ENCODE results near the gene SPHK1.
"Not testable (repeated sequence)": the region's sequence is repeated elsewhere in the genome, so short reads cannot be mapped to it uniquely, and the experiment has no call there.

The SPHK1 gene

DNA sequence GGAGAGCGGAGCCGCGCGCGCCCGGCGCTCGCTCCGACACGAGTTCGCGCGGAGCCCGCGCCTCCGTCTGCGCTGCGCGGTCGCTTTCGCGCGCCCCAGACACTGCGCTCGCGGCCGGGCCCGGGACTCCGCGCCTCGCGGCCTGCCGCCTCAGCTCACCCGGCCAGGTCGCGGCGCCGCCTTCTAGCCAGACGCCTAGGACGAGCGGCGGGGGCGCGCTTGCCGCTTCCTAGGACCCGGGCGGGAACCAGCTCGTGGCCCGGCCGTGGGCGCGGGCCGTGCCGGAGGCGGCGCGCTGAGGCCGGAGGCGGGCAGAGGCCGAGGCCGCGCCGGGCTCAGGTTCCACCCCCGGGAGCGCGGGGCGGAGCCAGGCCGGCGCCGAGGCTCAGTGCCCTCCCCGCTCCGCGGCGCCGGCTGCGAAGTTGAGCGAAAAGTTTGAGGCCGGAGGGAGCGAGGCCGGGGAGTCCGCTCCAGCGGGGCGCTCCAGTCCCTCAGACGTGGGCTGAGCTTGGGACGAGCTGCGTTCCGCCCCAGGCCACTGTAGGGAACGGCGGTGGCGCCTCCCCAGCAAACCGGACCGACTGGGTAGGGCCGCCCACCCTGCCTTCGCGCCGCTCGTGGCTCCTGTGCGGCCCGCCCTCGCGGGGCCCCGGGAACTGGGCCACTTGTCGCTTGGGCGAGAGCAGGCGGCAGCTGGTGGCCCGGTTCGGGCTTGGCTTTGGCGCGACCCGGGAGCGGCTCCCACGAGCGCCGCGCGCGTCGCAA lies at the start of gene SPHK1:
Gene SPHK1, plus strand, starts transcription at position 388 of the 765 bp plus-strand sequence. CDS start 1,036 bp downstream, outside the sequence.
- DNase-seq (ENCODE audit: low spot score) (peak; percentile 71), FAIRE-seq (no peak)

DNA sequence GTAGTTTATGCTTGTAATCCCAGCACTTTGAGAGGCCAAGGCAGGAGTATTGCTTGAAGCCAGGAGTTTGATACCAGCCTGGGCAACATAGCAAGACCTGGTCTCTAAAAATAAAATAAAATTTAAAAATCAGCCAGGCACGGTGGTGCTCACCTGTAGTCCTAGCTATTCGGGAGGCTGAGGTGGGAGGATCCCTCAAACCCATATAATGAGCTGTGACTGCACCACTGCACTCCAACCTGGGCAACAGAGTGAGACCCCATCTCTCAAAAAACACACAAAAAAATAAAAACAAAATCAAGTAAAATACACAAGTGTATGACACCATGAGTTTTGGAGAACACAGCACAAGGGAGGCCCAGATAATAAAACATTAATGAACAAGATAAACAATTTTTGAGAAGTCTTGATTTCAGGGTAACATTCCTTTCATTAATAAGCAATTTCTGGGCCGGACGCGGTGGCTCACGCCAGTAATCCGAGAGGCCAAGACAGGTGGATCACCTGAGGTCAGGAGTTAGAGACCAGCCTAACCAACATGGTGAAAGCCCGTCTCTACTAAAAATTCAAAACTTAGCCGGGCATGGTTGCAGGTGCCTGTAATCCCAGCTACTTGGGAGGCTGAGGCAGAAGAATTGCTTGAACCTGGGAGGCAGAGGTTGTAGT lies 48.6 kb upstream of the SPHK1 start:
- FAIRE-seq = no peak
- DNase-seq (ENCODE audit: low spot score) = no peak

DNA sequence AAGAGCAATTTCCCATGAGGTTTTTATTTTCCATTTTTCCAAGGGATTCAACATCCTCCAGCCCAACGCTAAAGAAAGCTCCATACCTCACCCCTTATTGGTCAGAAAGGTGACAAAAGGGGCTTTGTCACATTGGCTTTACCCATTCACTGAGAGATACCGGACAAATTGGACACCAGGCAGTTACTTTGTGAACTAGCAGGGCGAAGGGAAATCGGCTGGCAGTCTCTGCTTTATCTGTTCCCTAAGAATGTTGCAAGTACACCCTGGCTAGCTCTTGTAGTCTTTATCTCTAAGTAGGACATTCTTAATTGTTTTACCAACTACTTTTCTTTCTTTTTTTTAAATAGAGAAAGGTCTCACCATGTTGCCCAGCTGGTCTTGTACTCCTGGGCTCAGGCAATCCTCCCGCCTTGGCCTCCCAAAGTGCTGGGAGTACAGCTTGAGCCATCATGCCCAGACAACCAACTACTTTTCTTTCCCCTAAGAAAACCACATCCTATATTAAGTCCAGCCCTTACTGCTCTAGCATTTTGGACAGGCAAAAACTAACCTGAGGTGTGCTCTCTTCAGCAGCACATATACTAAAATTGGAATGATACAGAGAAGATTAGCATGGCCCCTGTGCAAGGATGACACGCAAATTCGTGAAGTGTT lies 47.5 kb upstream of the SPHK1 start:
- DNase-seq (ENCODE audit: low spot score) (no peak), FAIRE-seq (no peak)

DNA sequence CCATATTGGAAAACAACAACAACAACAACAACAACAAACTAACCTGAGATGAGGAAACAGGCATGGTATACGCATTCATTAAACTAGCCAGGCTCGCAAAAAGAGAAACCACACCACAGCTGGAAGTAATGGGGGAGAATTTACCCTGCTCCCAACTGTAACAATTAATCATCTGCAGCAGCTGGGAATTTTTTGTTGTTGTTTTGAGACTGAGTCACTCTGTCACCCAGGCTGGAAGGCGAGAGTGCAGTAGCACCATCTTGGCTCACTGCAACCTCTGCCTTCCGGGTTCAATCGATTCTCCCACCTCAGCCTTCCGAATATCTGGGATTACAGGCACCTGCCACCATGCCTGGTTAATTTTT lies 47.0 kb upstream of the SPHK1 start:
- DNase-seq (ENCODE audit: low spot score) (no peak), FAIRE-seq (no peak)

DNA sequence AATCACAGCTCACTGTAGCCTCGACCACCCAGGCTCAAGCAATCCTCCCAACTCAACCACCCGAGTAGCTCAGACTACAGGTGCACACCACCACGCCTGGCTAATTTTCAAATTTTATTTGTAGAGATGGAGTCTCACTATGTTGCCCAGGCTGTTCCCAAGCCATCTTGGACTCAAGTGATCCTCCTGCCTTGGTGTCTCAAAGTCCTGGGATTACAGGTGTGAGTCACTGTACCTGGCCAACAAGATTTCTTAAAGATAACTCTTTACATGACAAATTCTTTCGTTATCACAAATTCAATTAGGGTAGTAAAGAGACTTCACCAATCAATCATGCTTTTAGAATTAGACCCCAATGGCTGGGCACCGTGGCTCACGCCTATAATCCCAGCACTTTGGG lies 43.1 kb upstream of the SPHK1 start:
- no peak for FAIRE-seq
- no peak for DNase-seq (ENCODE audit: low spot score)

DNA sequence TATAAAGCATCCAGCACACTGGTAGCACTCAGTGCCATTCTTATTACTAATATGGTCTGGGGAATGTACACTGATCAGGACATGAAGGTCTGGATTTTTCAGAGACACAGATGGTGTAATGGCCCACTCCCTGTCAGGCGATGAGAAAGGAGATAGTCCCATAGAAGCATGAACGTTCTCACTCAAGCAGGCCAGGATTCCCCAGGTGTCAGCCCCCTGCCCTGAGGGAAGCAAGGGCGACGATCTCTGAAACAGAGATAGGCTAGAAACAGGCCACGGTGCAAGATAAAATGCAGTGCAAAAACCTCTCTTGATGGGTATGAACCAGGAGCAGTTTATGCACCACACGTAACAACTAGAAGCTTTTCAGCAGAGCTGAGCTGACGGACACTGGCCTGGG lies 41.3 kb upstream of the SPHK1 start:
- no peak for DNase-seq (ENCODE audit: low spot score)
- FAIRE-seq = no peak

DNA sequence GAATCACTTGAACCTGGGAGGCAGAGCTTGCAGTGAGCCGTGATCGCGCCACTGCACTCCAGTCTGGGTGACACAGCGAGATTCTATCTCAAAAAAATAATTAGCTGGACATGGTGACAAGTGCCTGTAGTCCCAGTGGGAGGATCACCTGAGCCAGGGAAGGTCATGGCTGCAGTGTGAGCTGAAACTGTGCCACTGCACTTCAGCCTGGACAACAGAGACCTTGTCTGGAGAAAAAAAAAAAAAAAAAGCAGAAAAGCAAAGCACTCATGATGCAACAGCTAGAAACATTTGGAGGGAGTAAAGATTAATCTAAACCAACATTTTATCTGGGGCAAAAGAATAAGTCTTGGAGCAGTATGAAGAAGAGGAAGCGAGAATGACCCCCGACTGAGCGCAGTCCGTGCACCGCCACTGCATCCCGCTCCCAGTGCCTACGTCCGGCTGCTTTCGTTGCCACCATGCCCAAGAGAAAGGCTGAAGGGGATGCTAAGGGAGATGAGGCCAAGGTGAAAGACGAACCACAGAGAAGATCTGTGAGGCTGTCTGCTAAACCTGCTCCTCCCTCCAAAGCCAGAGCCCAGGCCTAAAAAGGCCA lies 38.9 kb upstream of the SPHK1 start:
- DNase-seq (ENCODE audit: low spot score) (no peak), FAIRE-seq (no peak)

DNA sequence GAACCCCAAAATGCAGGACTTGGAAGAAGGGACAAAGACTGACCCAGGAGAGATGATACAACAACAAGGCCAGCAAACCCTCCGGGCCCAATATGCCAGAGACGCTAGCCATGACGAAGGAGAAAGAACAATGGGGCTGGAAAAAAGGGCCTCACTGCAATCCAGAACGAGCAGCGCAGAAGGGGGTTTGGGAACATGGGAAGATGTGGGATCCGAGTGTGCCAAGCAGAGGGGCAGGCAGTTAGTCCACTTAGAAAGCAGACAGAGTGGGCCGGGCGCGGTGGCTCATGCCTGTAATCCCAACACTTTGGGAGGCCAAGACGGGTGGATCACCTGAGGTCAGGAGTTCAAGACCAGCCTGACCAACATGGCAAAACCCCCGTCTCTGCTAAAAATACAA lies 37.5 kb upstream of the SPHK1 start:
- FAIRE-seq; DNase-seq (ENCODE audit: low spot score): not testable (repeated sequence)

DNA sequence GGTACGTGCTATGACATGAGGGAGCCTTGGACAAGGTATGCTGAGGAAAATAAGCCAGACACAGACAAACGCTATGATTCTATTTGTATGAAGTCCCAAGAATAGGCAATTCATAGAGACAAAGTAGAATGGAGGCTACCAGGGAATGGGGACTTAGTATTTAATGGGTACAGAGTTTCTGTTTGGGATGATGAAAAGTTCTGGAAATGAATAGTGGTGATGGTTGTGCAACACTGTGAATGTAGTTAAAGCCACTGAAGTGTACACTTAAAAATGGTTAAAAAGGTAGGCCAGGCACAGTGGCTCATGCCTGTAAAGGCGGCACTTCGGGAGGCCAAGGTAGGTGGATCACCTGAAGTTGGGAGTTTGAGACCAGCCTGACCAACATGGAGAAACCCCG lies 33.9 kb upstream of the SPHK1 start:
- DNase-seq (ENCODE audit: low spot score) (no peak), FAIRE-seq (no peak)

DNA sequence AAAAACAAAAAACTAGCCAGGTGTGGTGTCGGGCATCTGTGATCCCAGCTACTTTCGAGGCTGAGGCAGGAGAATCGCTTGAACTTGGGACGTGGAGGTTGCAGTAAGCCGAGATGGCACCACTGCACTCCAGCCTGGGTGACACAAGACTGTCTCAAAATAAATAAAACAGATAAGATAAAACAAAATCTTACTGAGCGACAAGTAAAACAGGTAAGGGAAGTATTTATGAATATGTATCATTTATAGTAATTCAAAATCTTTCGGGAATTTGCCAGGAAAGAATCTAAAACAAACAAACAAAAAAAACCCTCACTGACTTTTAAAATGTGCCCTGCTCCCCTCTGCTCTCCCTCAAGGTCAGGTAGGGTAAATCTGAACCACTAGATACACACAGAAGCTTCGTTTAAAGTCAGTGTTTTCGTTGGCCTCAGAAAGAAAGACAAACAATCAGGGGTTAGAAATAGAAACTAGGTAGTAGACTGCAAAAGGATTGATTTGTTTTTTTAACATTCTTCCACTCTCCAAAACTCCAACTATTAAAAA lies 32.8 kb upstream of the SPHK1 start:
- no peak for FAIRE-seq
- DNase-seq (ENCODE audit: low spot score) = no peak

DNA sequence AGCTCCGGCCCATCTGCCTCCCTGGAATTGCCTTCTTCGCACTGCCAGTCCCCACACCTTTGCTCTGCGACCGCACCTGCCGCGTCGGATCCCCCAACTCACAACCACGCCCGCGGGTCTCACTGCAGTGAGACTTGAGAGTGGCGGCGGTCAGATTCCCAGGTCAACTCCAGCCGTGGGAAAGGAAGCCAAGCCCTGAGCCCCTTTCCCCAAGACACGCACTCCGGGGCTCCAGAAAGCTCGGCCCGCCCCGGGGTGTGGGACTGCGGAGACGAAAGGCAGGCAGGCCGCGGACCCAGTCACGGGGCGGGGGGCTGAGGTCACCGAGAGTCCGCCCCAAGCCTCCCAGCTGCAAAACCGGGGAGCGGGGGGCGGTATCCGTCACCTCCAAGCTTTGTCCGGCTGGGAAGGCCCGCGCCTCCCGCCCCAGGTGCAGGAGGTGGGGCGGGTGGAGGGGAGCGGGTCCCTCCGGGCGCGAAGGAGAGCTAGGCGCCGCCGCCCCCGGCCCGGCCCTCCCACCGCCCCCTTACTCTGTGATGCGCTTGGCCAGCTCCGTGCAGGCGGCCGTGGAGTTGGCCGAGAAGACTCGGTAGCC lies 31.3 kb upstream of the SPHK1 start:
- FAIRE-seq = no peak
- DNase-seq (ENCODE audit: low spot score) = no peak

DNA sequence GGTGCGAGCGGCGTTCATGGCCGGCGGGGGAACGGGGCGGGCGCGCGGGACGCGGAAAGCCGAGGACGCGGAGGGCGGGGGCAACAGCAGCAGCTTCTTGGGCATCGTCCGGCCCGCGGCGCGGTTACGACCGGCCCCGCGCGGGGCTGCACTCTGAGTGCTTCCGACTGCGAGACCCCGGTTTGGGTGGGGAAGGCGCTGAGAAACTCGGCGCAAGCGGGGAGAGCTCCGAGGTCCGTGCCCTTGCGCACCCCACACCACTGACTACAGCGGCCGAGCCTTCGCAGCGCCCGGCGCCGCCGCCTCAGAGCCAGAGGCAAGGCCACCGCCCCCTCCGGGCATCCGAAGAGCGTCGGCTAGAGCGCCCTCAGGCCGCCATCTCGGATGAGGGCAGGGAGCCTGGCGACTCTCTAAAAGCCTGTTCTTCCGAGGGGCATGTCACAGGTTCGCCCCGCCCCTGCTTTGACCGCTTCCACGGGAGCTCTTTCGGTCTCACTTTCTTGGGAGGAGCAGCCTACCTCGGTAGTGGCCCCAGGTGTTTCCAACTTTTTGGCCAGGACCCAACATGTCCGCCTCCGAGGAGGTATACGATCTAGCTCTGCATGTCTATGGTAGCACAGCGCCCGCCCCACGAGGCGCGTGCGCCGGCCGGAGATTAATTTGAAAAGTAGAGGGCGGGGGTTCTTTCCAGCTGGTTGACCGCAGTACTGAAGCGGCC lies 30.7 kb upstream of the SPHK1 start, which contains the start of gene PRPSAP1:
Gene PRPSAP1, minus strand, starts transcription at position 318 of the 718 bp plus-strand sequence. Its CDS starts 213 bp downstream, at position 105.
- DNase-seq (ENCODE audit: low spot score) (peak; percentile 78), FAIRE-seq (no peak)

GRCh38 chr17:76354317-76354729 lies 30.1 kb upstream of the SPHK1 start:
- DNase-seq (ENCODE audit: low spot score) = no peak
- FAIRE-seq = no peak

DNA sequence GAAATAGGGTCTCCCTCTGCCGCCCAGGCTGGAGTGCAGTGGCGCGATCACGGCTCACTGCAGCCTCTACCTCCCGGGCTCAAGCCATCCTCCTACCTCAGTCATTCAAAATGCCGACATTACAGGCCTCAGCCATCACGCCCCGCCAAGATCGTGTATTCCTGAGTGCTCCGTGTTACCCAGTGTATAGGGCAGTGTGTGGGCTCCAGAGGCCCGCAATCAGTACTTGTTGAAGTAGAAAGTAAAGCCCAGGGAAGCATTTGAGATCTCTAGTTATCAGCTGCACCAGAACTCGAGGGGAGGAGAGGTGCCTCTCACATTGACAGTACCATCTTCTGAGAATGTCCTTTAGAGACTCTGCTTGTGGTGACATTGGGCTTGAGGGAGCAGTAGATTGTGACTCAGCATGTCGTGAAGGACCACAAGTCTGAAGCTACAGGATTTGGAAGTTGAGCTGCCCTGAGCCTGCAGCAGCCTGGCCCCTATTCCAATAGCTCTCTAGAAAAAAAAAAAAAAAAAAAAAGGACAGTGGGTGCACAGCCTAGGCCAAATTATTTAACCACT lies 29.6 kb upstream of the SPHK1 start:
- DNase-seq (ENCODE audit: low spot score) = peak; percentile 53
- no peak for FAIRE-seq

DNA sequence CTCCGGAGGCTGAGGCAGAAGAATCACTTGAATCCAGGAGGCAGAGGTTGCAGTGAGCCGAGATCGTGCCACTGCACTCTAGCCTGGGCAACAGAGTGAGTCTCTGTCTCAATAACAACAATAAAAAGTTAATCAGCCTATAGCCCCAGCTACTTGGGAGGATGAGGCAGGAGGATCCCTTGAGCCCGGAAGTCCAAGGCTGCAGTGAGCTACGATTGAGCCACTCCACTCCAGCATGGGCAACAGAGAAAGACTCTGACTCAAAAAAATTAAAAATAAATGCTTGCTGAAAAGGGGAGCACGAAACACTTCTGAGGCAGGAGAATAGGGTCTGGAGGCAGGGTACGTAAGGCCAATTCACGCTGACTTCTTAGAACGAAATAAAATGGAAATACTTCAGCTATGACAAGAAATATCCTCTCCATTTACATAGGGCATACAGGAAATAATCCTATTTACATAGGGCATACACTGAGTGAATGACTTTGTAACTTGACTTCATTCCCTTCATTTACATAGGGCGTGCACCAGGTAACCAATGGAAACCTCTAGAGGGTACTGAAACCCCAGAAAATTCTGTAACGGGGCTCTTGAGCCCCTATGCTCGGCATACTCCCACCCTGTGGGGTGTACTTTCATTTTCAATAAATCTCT lies 27.5 kb upstream of the SPHK1 start:
- no peak for DNase-seq (ENCODE audit: low spot score)
- FAIRE-seq = no peak

GRCh38 chr17:76357597-76358158 lies 26.7 kb upstream of the SPHK1 start:
- no peak for DNase-seq (ENCODE audit: low spot score)
- no peak for FAIRE-seq

DNA sequence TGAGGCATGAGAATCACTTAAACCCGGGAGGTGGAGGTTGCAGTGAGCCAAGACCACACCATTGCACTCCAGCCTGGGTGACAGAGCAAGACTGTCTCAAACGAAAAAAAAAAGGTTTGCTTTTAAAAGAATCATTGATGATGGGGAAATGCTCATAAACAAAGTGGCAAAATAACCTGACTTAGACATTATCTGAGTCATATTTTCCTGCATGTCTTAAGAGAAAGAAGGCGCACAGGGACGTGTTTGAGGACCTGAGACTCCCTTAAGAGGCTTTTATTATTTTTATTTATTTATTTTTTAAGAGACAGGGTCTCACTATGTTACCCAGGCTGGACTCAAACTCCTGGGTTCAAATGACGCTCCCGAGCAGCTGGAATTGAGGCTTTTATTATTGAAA lies 25.0 kb upstream of the SPHK1 start:
- no peak for DNase-seq (ENCODE audit: low spot score)
- FAIRE-seq = no peak

- DNase-seq (ENCODE audit: low spot score); FAIRE-seq: not testable (repeated sequence)
Measured at GRCh38 chr17:76359776-76360175, 24.6 kb upstream of the SPHK1 start.

- DNase-seq (ENCODE audit: low spot score) (no peak), FAIRE-seq (no peak)
Measured at GRCh38 chr17:76360461-76360860, 23.9 kb upstream of the SPHK1 start.
